GM19099 (cell line): ENCODE data around the gene RAD51AP2.

Experiments used
- POLR2A ChIP-seq: IDR thresholded peaks from 3 replicates; pipeline ENCODE4 v1.6.1; 2011; ENCODE audit warnings: low read depth; ENCODE audit not compliant: insufficient read length; ENCODE audit errors: extremely low read depth

Gene RAD51AP2

DNA sequence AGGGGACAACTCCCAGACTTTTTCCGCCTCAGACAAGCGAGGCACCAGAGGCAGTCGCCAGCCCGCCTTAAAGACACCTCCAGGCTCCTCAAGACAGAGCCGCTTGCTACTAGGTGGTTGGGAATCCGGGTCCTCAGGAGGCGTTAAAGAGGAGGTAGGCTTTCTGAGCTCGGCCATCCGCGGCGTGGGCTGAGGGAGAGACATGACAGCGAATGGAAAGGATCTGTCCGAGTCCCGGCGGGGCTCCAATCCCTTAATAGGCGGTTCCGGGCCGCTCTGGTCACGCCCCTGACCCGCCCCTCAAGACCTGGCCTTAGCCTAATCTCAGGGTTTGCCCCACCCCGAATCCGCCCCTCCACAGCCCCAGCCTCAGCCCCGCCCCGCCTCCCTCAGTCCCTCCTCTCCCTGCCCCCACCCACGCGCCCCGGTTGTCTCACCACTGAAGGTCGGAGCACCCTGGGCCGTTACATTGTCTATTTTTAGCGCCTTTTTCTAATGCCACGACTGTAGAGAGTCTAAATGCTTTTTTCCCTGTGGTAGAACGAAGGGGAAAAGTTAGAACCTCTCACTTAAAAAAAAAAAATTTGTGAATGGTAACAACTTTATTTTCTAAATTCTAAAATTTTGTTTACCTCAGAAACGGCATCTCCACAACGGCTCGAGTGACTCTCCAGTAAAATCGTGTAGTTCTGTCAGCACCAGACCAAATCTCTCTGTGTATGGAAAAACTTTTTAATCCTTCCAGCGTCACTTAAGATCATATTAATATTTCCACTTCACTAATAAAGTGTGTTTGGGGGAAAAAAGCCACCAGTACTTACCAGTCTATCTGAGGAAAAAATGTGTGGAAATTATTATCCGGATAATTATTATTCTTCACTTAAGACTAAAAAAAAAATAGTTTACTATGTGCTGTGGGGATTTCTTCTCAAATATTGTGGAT, at the start of gene RAD51AP2:
TSS of gene RAD51AP2 (minus strand) at position 229 of the 943 bp plus-strand sequence. CDS start at position 204, 25 bp downstream.
- TF ChIP-seq POLR2A: peak; percentile 49

DNA sequence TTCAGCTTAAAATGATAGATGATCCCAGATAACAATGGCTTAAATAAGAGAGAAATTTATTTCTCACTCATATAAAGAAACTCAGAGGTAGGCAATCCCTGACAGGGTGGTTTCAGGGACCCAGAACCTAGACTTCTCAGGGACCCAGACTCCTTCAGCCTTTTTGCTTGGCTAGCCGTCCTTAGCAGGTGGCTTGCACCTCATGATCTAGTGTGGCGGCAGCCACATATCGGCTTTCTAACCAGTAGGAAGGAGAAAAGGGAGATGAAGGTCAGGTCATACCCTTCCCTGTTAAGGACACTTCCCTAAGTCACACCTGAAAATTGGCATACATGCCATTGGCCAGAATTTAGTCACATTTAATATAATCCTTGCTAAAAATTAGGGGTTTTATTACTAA, 40.6 kb upstream of the RAD51AP2 start:
- TF ChIP-seq POLR2A: no peak

DNA sequence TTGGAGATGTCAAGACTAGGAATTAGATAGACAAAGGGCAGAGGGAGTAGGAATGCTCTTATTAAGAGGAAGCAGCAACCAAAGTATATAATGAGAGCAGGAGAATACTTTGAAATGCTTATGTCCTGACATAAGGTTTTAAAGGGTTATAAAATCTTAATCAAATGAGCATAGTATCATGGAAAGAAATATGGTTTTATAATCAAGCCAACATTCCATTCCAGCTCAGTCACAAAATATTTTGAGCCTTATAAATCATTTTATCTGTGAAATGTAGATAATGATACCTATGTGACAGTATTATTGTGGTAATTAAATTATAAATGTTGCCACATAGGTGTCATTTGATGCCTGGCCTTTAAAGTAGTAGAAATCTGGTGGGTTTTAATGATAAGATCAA, 39.8 kb upstream of the RAD51AP2 start:
- no peak for TF ChIP-seq POLR2A

DNA sequence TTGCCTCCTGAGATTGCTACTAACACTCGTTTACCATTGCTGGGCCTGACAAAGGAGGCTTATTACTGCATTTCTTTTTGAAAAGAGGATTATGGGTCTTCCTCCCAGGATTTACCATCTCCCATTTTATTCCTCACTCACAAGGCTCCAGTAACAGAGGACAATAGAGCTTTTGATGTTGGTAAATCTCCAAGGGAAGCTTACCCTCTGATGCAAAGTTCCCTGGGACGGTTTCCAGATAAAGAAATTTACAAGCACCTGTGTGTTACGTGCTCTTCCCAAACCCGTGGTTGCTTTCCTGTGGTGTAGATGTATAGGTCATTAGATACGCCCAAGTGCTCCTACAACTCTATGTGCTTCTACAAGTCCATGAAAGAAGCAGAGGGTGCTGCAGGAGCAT, 39.4 kb upstream of the RAD51AP2 start:
- no peak for TF ChIP-seq POLR2A

DNA sequence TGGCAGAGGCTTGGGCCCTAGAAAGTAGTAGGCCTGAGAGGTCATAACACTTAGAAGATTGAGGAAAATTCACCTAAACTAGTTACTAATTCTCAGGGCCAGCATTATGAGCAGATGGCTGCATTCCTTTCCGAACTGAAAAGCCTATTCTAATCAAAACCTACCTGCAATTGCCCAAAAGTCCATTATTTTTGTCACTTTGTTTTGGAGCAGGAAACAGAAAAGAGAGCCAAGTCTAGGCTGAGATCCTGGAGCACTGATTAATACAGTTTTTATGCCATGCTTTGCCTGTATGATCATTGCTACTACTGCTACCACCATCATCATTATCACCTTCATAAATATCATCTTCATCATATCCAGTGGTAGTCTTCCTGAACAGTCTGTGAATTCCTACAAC, 36.9 kb upstream of the RAD51AP2 start:
- no peak for TF ChIP-seq POLR2A

DNA sequence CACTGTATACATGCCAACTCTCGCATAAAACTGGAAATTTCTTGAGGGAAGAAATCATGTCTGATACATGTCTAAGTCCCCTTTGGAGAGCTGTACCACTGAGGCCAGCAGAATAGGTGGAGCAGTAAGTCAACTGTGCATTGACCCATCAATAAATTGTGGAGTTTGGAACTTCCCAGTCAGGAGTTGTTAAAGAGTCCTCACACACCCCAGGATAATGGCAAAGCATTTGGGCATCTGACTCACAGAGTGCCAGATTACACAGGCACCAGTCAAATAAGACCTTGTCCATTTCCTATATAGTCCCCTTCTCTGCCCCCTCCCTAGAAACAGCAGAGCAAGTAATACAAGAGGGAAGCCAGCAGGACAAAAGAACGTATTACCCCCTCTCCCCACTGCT, 32.7 kb upstream of the RAD51AP2 start:
- no peak for TF ChIP-seq POLR2A

DNA sequence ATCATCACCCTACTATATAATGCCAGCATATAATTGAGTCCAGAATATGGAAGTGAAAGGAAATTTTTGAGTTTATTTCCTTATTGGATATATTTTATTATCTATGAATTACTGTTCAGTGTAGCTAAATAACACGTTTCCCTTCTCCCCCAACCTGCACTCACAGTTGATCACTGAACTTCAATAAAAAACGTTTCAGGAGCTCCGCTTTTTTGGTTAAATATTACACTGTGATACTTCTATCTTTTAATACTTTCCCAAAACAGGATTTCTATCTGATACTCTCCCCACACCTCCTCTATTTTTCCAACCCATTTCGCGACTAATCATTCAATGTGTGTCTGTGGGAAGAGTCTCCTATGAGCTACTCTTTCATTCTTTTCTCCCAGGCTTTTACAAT, 29.5 kb upstream of the RAD51AP2 start:
- no peak for TF ChIP-seq POLR2A

DNA sequence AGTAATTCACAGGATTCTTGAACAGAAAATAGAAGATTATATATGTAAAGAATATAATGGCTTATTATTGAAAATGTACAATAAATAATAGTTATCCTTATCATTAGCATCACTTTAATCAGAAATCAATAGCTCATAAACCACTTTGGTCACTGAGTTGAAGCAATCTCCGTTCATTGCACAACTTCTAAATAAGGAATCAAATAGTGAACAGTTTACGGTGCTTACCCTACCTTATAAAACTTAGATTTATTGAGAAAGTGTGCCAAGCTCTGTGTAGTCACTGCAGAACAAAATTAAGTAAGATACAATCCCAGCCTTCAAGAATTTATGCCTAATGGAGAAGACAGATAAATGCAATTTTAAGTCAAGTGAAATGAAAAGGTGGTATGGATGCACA, 29.0 kb upstream of the RAD51AP2 start:
- TF ChIP-seq POLR2A: no peak

DNA sequence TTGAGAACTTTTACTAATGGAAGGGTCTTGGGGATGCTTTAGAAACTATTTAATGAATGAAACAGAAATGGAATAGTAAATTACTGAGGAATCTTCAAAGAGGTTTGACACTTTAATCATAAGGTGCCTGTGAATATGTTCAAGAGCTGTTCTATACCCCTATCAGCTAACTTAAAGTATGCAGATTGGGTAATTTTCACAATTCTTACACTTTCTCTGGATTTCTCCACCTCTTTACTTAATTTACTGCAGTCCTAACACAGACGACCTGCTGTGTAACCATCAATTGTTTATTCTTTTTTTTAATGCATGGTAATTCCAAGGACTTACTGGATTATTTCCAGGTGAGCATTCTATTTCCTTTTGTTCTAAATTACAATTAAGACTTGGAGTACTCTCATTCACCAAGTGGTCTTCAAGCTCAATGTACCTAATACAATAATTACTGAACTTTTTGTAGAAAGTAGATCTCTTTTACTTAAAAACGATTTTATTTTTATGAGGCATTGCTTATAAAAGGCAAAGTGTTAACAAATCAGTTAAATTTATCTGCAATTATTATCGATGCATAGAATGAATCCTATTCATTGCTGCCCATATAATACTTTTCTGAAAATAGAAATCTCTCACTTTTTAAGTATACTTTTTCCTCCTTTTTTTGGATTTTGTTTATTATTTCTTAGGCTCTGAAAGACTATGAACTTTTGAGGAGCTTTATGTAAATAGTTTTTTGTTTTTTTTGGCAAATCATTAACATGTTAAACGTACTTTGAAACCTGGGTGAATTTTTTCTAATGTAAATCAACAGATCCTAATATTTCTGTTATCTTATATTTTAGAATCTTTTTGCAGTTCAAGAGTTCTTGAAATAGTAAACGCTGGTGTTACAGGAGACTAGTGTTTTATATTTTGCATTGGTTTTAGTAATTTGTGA, 27.7 kb upstream of the RAD51AP2 start:
- no peak for TF ChIP-seq POLR2A

DNA sequence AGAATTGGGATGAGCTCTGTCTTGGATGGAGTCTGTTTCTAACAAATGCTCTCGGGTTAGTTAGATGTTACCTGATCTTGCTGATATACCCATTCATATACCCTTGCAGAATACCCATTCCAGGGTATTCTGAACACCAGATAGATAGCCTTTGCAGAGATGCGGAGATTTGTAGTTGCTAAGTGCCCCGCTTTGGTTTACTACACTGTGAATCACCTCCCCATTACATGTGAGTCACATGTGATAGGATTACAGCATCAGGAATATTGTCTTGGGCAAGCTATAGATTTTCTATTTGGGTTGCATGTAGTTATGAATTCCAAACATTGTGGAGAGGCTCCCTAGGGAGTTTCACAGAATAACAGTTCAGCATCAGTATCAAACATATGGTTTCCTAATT, 26.0 kb upstream of the RAD51AP2 start:
- no peak for TF ChIP-seq POLR2A

DNA sequence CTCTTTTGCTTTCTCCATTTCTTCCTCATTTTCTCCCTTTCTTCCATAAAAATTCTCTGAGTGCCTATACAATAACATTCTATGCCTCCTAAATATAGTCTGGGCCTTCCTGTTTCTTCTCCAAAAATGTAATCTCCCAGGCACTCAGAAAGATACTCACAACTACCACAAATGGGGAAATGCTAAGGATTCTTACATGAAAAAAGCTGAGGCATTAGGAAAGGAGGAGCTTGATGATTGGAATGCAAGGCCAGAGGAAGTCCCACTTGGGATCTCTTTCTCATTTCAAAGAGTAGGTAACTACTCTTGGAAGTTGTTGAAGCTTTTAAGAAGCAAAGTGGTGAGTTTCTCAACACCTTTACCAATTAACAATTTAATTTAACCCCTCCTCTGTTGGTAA, 25.6 kb upstream of the RAD51AP2 start:
- TF ChIP-seq POLR2A: no peak

DNA sequence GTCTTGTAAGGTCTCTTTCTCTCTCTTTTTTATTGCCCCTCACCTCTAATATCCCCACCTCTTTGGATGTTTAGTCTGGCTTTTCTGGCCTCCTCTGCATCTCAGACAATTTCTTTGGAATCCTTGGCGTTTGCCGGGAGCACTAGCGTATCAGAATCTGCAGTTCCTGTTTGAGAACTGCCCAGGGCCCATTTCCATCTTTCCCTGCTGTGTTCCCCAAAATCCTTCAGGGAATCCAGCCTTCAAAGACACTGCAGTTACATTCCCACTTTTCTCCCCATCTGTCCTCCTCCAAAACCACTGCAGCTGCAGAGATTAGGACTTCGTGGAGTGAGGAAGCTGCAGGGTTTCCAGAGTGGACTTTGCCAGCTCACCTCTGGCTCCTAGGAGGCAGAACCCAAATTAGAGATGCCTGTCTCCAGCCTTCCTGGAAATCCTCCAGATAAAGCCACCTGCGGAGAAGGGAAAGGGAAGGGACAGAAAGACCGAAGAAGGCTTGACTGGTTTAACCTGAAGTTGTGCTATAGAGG, 25.0 kb upstream of the RAD51AP2 start:
- no peak for TF ChIP-seq POLR2A

DNA sequence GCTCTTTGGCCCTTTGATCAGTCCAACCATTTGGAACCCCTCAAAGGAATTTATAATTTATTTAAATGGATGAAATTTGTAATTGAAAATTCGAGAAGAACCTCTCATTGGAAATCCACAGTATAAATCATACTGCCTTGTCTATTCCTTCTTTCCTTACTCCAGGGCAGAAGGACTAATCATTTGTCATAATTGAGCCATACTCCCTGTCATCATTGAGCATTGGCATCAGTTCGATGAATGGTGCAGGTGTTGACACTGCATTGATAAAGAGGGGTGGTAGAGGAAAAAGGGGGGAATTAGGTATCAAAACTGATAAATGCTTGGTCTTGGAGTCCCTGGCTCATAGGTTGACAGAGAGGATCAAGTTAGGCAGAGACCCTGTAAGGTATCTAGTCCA, 24.2 kb upstream of the RAD51AP2 start:
- no peak for TF ChIP-seq POLR2A

DNA sequence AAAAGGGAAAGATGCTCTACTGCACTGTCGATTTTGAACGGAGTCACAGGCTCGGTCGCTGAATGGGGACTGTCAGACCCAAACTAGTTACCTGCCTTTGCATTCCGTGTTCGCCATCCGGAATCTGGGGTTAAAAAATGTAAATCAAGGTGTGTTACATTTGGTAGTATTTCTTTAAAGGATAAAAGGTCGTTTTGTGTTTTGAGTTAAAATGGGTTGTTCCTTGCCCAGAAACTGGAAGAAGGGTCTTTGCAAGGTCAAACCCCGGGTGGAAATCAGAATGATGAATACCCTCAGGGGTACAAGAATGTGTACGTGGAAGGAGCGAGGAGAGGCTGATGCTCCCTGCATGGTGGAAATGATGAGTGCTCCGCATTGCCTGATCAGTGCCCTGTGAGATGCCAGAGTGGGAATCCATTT, 23.3 kb upstream of the RAD51AP2 start:
- no peak for TF ChIP-seq POLR2A

DNA sequence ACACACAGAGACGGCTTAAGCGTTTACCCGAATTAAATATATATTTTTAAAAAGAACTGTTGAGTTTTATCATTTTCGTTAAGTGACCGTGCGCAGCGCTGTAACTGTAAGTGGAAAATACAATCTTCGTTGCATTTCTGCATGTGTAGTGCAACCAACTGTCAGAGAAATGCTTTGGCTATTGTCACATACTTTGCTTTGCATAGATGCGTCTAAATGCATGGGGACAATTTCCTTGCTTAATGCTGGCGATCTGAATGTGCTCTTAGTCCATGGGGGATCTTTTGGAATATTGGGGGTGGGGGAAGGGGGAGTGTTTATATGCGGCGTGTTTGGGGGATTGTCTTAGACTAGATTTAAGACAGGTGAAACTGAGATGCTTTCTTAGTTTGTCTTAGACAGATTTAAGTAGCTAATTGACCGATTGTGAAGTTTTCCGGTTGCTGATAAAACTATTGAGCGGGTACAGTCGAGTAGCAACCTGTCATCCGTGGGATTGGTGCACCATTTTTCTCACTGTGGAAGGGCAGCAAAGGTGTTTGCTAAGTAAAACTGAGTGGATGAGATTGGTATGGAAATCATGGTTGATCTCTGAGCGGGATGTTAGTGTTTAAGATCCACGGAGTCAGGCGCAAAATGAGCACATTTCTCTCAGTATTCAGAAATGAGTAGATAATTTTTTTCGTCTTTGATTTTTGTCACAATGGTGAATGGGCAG, 22.7 kb upstream of the RAD51AP2 start:
- TF ChIP-seq POLR2A: no peak
